ENCODE data around the gene KIF25. TPM values are rescaled to one million over a fixed set of nuclear protein-coding genes. Genes with fewer than 3 reads are reported as not detected.

The KIF25 gene
- polyA plus RNA-seq, 2 of the 4 experiments (the other 2 are of a cell fraction): 0.06 to 0.13 TPM

GRCh38 chr6:168014428-168014827 lies 17.0 kb downstream of the KIF25 start:
- CTCF ChIA-PET: no interaction called here

DNA sequence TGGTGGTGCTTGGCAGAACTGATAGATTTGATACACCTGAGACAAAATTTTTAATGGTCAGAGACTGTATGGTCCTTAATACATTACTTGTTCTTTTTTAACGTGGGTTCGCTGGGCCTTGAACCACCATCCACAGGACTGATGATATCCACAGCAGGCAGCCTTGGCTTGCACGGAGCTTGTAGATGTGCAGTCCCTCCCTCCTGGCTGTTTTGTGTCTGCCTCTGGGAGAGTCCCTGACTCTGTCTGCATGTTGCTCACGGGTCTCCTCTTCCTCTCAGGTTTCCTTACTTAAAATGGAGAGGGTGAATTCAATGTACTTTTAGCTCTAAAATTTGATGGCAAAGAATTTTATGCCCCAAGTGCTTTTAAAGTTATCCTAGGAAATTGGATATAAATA lies 17.5 kb downstream of the KIF25 start:
- Histone ChIP-seq H3K4me1 (no peaks in the 10 kb centered on the region), H3K9me3 (peaks cover 28% of the 10 kb centered on the region), H3K4me2 (no peak overlapping the region), H3K4me3 (no peak overlapping the region), H3K27ac (no peak overlapping the region)
- 61% methylated on average over 4 of the region's 4 CpGs for WGBS (ENCODE audit: missing lambda C conversion rate)
- ChIA-PET CTCF (no interaction called here), POLR2A (no interaction called here)
- no peak for ATAC-seq
- DNase-seq (ENCODE audit: low read depth in 1 of 2, low spot score in 1 of 2): no peak
- TF ChIP-seq HEYL (CRISPR knock-in tag; IDR thresholded peaks at IDR 0.05) (no peak), REST (IDR thresholded peaks at IDR 0.05) (no peak), CHD4 (IDR thresholded peaks at IDR 0.05; ENCODE audit: borderline replicate concordance) (no peak), MAFK (IDR thresholded peaks at IDR 0.05; ENCODE audit: partially characterized antibody) (no peak), ATOH8 (CRISPR knock-in tag; IDR thresholded peaks at IDR 0.05; ENCODE audit: low read depth) (no peak), GATA3 (IDR thresholded peaks at IDR 0.05; ENCODE audit: borderline replicate concordance) (no peak), NFE2L2 (conservative IDR thresholded peaks at IDR 0.05; ENCODE audit: low read length) (no peak), POLR2A (IDR thresholded peaks at IDR 0.05; ENCODE audit: low read length) (no peak), CBX2 (IDR thresholded peaks at IDR 0.05; ENCODE audit: borderline replicate concordance, low read depth) (no peak), KDM5A (IDR thresholded peaks at IDR 0.05) (no peak), NR3C1 (IDR thresholded peaks at IDR 0.05) (no peak), RAD21 (conservative IDR thresholded peaks at IDR 0.05 in 1 of 2, IDR thresholded peaks at IDR 0.05 in 1 of 2) (no peak), ZFP36 (IDR thresholded peaks at IDR 0.05; ENCODE audit: borderline replicate concordance, partially characterized antibody) (no peak), E2F6 (IDR thresholded peaks at IDR 0.05; ENCODE audit: borderline replicate concordance, low read depth) (no peak), JUN (IDR thresholded peaks at IDR 0.05) (no peak), RARB (CRISPR knock-in tag; IDR thresholded peaks at IDR 0.05) (no peak), MYC (IDR thresholded peaks at IDR 0.05; ENCODE audit: borderline replicate concordance, low read length) (no peak), MAZ (IDR thresholded peaks at IDR 0.05; ENCODE audit: borderline replicate concordance, low read depth, low read length) (no peak)
- TF ChIP-seq, protein P1, sequence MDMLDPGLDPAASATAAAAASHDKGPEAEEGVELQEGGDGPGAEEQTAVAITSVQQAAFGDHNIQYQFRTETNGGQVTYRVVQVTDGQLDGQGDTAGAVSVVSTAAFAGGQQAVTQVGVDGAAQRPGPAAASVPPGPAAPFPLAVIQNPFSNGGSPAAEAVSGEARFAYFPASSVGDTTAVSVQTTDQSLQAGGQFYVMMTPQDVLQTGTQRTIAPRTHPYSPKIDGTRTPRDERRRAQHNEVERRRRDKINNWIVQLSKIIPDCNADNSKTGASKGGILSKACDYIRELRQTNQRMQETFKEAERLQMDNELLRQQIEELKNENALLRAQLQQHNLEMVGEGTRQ (IDR thresholded peaks at IDR 0.05): no peak
- FAIRE-seq: no peak

More at GRCh38 chr6:168014428-168014827, 17.0 kb downstream of the KIF25 start:
- Histone ChIP-seq H3K9me3 (peaks cover 28% of the 10 kb centered on the region), H3K4me1 (no peaks in the 10 kb centered on the region), H3K4me3 (no peak overlapping the region), H3K4me2 (no peak overlapping the region), H3K27ac (no peak overlapping the region)
- WGBS (ENCODE audit: missing lambda C conversion rate): 69% methylated on average over 6 of the region's 6 CpGs
- FAIRE-seq (no peak), ATAC-seq (no peak), DNase-seq (ENCODE audit: low read depth in 1 of 2, low spot score in 1 of 2) (no peak)
- POLR2A ChIA-PET: no interaction called here
- TF ChIP-seq MAFK (IDR thresholded peaks at IDR 0.05; ENCODE audit: partially characterized antibody) (peak; percentile 14), MAZ (IDR thresholded peaks at IDR 0.05; ENCODE audit: borderline replicate concordance, low read depth, low read length) (no peak)

All from A549 (cell line).